K562 (cell line): ENCODE data around the gene LRMDA. TPM values are rescaled to one million over a fixed set of nuclear protein-coding genes. Genes with fewer than 3 reads are reported as not detected.

Experiments
- ATAC-seq: fragments of 200-7000 bp; cut with Tn5 transposase; 3 replicates; pipeline ENCODE4 v1.9.1; 2020; ENCODE audit warnings: moderate library complexity
- BruUV-seq: library from RNA; stranded (reverse); fragments of 400-500 nt; replicated peaks from 2 replicates; lab custom pipeline; 2021; lab: Mats Ljungman, UMichigan
- CTCF ChIA-PET: fragments of 300-600 bp; formaldehyde crosslinking; extraction: SDS; loops from one replicate; lab custom pipeline; 2021; ENCODE audit warnings: low intra/inter-chr PET ratio; lab: Yijun Ruan, JAX
- POLR2A ChIA-PET: fragments of 300-600, 350-650 bp; sonication (Branson Sonifier 250); formaldehyde crosslinking; extraction: SDS; loops from one replicate; lab custom pipeline; 2021; ENCODE audit warnings: antibody characterized with exemption, inconsistent platforms; lab: Yijun Ruan, JAX
- DNase-seq, 4 experiments: peaks; one replicate each; pipeline versions ENCODE4 v3.0.0 to v3.0.0-alpha.2; 2011 to 2018; ENCODE audit warnings: low spot score in 3 of 4, mixed read lengths in 3 of 4; ENCODE audit errors: extremely low read depth in 1 of 4
- FAIRE-seq: peaks from 2 replicates; lab custom pipeline; 2011; peaks lifted over from hg19 to GRCh38; lab: Jason Lieb, UNC
- H2AFZ ChIP-seq: 2 replicates; pipeline ENCODE4 v1.6.0; 2011; ENCODE audit warnings: low read depth, low read length, control low read depth, inconsistent platforms
- H3K27ac ChIP-seq: fragments of 200-600 bp; 3 replicates; pipeline ENCODE4 v1.8.0; 2011; ENCODE audit warnings: low read depth, mild to moderate bottlenecking, control low read depth, inconsistent platforms, low read length, moderate library complexity, mixed read lengths; ENCODE audit errors: extremely low read depth
- H3K27me3 ChIP-seq, 2 experiments: fragments of 300-600 bp in 1 of 2; 2 replicates in 1 of 2; 3 replicates in 1 of 2; pipeline versions ENCODE4 v1.6.0 to v1.8.0; 2011; ENCODE audit warnings: inconsistent platforms in 2 of 2, low read length in 2 of 2, mild to moderate bottlenecking in 1 of 2, mixed read lengths in 1 of 2, moderate library complexity in 1 of 2; ENCODE audit not compliant: control insufficient read depth in 2 of 2, insufficient read depth in 2 of 2
- H3K36me3 ChIP-seq: fragments of 300-600 bp; 3 replicates; pipeline ENCODE4 v1.8.0; 2011; ENCODE audit warnings: mild to moderate bottlenecking, low read length, inconsistent platforms; ENCODE audit not compliant: control insufficient read depth, insufficient read depth
- H3K4me1 ChIP-seq, 2 experiments: fragments of 200-600 bp in 1 of 2; replicated peaks in 1 of 2; 2 replicates in 1 of 2; 3 replicates in 1 of 2; pipeline versions ENCODE4 v1.5.1 to v1.8.0; 2011; ENCODE audit warnings: inconsistent platforms in 2 of 2, low read length in 2 of 2, mild to moderate bottlenecking in 1 of 2, mixed read lengths in 1 of 2, moderate library complexity in 1 of 2; ENCODE audit not compliant: control insufficient read depth in 2 of 2, insufficient read depth in 2 of 2
- H3K4me2 ChIP-seq: 2 replicates; pipeline ENCODE4 v1.6.1; 2011; ENCODE audit warnings: low read length, control low read depth, inconsistent platforms, mixed read lengths; ENCODE audit not compliant: insufficient read depth
- H3K4me3 ChIP-seq: fragments of 200-600 bp; sonication (generic), shearing (Covaris generic); 2 replicates; pipeline ENCODE4 v1.5.1; 2016; ENCODE audit warnings: control low read depth, inconsistent platforms
- H3K79me2 ChIP-seq: fragments of 200-600 bp; 3 replicates; pipeline ENCODE4 v1.8.0; 2011; ENCODE audit warnings: low read length, inconsistent platforms; ENCODE audit not compliant: control insufficient read depth, insufficient read depth
- H3K9ac ChIP-seq, 2 experiments: 2 replicates each; pipeline versions ENCODE4 v1.6.0 to v1.6.1; 2011; ENCODE audit warnings: low read depth in 2 of 2, low read length in 2 of 2, control low read depth in 1 of 2, inconsistent platforms in 1 of 2, mild to moderate bottlenecking in 1 of 2, mixed read lengths in 1 of 2; ENCODE audit not compliant: insufficient read depth in 1 of 2
- H3K9me1 ChIP-seq: one replicate; pipeline ENCODE4 v1.6.0; 2011; ENCODE audit warnings: inconsistent platforms, mild to moderate bottlenecking, low read length, moderate library complexity; ENCODE audit not compliant: control insufficient read depth, insufficient read depth
- H3K9me3 ChIP-seq: replicated peaks from 2 replicates; pipeline ENCODE4 v1.5.1; 2011; ENCODE audit warnings: low read depth, low read length, inconsistent platforms; ENCODE audit not compliant: control insufficient read depth, insufficient read depth
- H4K20me1 ChIP-seq: replicated peaks from 2 replicates; pipeline ENCODE4 v1.6.1; 2011; ENCODE audit warnings: low read length, inconsistent platforms, mixed read lengths; ENCODE audit not compliant: control insufficient read depth, insufficient read depth
- ARID2 ChIP-seq: fragments of 450-650 bp; IDR thresholded peaks from 2 replicates; pipeline ENCODE4 v1.6.1; 2017; ENCODE audit warnings: antibody characterized with exemption, mild to moderate bottlenecking
- MCM3 ChIP-seq: fragments of 450-650 bp; IDR thresholded peaks from 2 replicates; pipeline ENCODE4 v1.6.1; 2016
- ZFP30 ChIP-seq: fragments of 250-450 bp; sonication (Bioruptor Pico); IDR thresholded peaks from 2 replicates; pipeline ENCODE4 v1.8.0; 2022; ENCODE audit warnings: moderate library complexity, mild to moderate bottlenecking, inconsistent platforms, borderline replicate concordance
- WGBS: fragments of 100-300 bp; shearing (Covaris generic); methylation state at CpG from one replicate; pipeline ENCODE4 v1.1.6; 2016; ENCODE audit warnings: low coverage, mixed read lengths; ENCODE audit not compliant: insufficient coverage; ENCODE audit errors: missing lambda C conversion rate; 5-methylcytosine and 5-hydroxymethylcytosine counted together
- in situ Hi-C: fragments of 300-500 bp; cut with MboI; formaldehyde crosslinking; loops from 4 replicates; pipeline ENCODE4 v1.15.0; 2018; ENCODE audit warnings: inconsistent platforms, mixed read lengths
- intact Hi-C: fragments of 100-400 bp; cut with micrococcal nuclease; formaldehyde crosslinking; loops from 2 replicates; pipeline ENCODE4 v1.14.2; 2022
- polyA plus RNA-seq, 8 experiments: library from polyadenylated mRNA; depleted of rRNA in 4 of 8; stranded (reverse) in 5 of 8; unstranded in 3 of 8; fragments of >200 nt; fragmentation: Nextera tagmentation in 2 of 8; fragmentation: Illumina TruSeq in 1 of 8; extraction: Ambion mirVana in 2 of 8; extraction: Trizol in 1 of 8; gene quantifications; 2 replicates each; pipeline versions ENCODE4 v1.2.1 to v1.2.3, GENCODE V29; 2011 to 2014; ENCODE audit warnings: inconsistent platforms in 1 of 8, missing spikeins in 1 of 8
- total RNA-seq, 7 experiments: library from RNA; depleted of rRNA in 6 of 7; stranded (reverse); fragments of >200 nt in 6 of 7; fragmentation: Illumina TruSeq in 2 of 7; extraction: Trizol in 2 of 7; gene quantifications; 2 replicates each; pipeline versions ENCODE4 v1.2.1 to v1.2.3, GENCODE V29; 2011 to 2021; ENCODE audit warnings: low replicate concordance in 1 of 7
- TF ChIP-seq, protein P1 (sequence below): conservative IDR thresholded peaks from 2 replicates; pipeline ENCODE4 v1.6.1; 2011; ENCODE audit warnings: low read depth, mild to moderate bottlenecking, low read length; ENCODE audit not compliant: control insufficient read depth
- TF ChIP-seq, protein P2 (sequence below): fragments of 450-650 bp; IDR thresholded peaks from 2 replicates; pipeline ENCODE4 v1.6.1; 2014; ENCODE audit warnings: low read depth, mild to moderate bottlenecking, moderate library complexity, borderline replicate concordance

Gene LRMDA
- total and polyA plus RNA-seq, 9 of the 15 experiments (the other 6 are each of a cell fraction or from before 2014, with no cell fraction given) = 0.25 TPM; not detected in 8

DNA sequence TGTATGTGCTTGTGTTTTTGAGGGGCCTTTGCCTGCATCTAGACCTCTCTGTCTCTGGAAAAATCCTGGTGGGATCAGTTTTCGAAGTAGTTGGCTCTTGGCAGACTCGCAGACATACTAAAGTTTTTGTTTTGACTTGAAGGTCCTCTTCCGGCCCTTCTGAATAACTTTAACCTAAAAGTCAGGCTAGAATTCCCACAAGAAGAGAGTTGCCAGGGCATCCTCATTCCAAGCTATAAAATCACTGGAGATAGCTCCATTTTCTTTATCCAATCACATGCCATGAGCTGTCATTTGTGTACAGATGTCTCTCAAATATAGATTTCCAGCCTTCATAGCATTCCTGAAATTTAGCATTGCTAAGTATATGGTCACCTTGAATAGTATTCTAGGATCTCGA, 967.8 kb downstream of the LRMDA start:
- DNase-seq = no peak
- Histone ChIP-seq H3K36me3 (no peaks in the 10 kb centered on the region), H3K4me1 (no peaks in the 10 kb centered on the region), H3K9ac (no peak overlapping the region), H3K27me3 (no peaks in the 10 kb centered on the region), H3K4me2 (no peak overlapping the region), H4K20me1 (no peaks in the 10 kb centered on the region), H3K79me2 (no peaks in the 10 kb centered on the region), H2AFZ (no peak overlapping the region), H3K27ac (no peak overlapping the region), H3K9me1 (no peaks in the 10 kb centered on the region), H3K4me3 (no peak overlapping the region), H3K9me3 (no peaks in the 10 kb centered on the region; the same call in 1 of the 2 replicates)
- intact Hi-C loops = no loop called here
- no peak for TF ChIP-seq ARID2
- no peak for TF ChIP-seq ZFP30 (CRISPR knock-in tag)
- TF ChIP-seq, protein P1, sequence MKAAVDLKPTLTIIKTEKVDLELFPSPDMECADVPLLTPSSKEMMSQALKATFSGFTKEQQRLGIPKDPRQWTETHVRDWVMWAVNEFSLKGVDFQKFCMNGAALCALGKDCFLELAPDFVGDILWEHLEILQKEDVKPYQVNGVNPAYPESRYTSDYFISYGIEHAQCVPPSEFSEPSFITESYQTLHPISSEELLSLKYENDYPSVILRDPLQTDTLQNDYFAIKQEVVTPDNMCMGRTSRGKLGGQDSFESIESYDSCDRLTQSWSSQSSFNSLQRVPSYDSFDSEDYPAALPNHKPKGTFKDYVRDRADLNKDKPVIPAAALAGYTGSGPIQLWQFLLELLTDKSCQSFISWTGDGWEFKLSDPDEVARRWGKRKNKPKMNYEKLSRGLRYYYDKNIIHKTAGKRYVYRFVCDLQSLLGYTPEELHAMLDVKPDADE = no peak
- TF ChIP-seq MCM3 = no peak
- TF ChIP-seq, protein P2, sequence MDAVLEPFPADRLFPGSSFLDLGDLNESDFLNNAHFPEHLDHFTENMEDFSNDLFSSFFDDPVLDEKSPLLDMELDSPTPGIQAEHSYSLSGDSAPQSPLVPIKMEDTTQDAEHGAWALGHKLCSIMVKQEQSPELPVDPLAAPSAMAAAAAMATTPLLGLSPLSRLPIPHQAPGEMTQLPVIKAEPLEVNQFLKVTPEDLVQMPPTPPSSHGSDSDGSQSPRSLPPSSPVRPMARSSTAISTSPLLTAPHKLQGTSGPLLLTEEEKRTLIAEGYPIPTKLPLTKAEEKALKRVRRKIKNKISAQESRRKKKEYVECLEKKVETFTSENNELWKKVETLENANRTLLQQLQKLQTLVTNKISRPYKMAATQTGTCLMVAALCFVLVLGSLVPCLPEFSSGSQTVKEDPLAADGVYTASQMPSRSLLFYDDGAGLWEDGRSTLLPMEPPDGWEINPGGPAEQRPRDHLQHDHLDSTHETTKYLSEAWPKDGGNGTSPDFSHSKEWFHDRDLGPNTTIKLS = no peak
- no TSS peak for BruUV-seq
- CTCF ChIA-PET = no interaction called here
- no peak for FAIRE-seq
- POLR2A ChIA-PET = no interaction called here
- in situ Hi-C loops = no loop called here
- 1% methylated on average over 4 of the region's 4 CpGs for WGBS
- ATAC-seq = no peak
